K562 (cell line): Measurements from ENCODE around the gene GATA1. TPM values are rescaled to one million over a fixed set of nuclear protein-coding genes. Genes with fewer than 3 reads are reported as not detected.

Experiments
- CCAR2 ChIP-seq: fragments of 200-400 bp; formaldehyde crosslinking; IDR thresholded peaks from 2 replicates; pipeline ENCODE4 v1.6.1; 2017; ENCODE audit warnings: mild to moderate bottlenecking, low read depth, low read length
- ESRRA ChIP-seq: fragments of 450-650 bp; IDR thresholded peaks from 2 replicates; pipeline ENCODE4 v1.6.1; 2014; ENCODE audit warnings: low read depth, mild to moderate bottlenecking, moderate library complexity, borderline replicate concordance
- FOSL1 ChIP-seq: fragments of 200-800 bp; sonication (Bioruptor generic); conservative IDR thresholded peaks from 2 replicates; pipeline ENCODE4 v1.6.1; 2016; ENCODE audit warnings: missing genetic modification characterization, missing compliant biosample characterization
- HCFC1 ChIP-seq: IDR thresholded peaks from 2 replicates; pipeline ENCODE4 v1.6.1; 2012; ENCODE audit warnings: low read depth, low read length, improper control_type of control experiment
- HDAC1 ChIP-seq, 2 experiments: fragments of 450-650 bp; IDR thresholded peaks; 2 replicates each; pipeline ENCODE4 v1.6.1; 2016 to 2017; ENCODE audit warnings: inconsistent platforms in 1 of 2, mild to moderate bottlenecking in 1 of 2, moderate library complexity in 1 of 2
- MAZ ChIP-seq, 2 experiments: fragments of 450-650 bp in 1 of 2; sonication (generic) in 1 of 2; formaldehyde crosslinking; IDR thresholded peaks in 1 of 2; conservative IDR thresholded peaks in 1 of 2; 2 replicates each; pipeline versions ENCODE4 v1.4.0 to v1.5.0; 2020; ENCODE audit warnings: mild to moderate bottlenecking in 1 of 2, missing genetic modification reagents in 1 of 2
- MTA2 ChIP-seq: fragments of 450-650 bp; IDR thresholded peaks from 2 replicates; pipeline ENCODE4 v1.6.1; 2016; ENCODE audit warnings: low read depth
- MTA3 ChIP-seq: fragments of 450-650 bp; formaldehyde crosslinking; IDR thresholded peaks from 2 replicates; pipeline ENCODE4 v1.6.1; 2017; ENCODE audit warnings: mild to moderate bottlenecking, borderline replicate concordance
- NONO ChIP-seq, 2 experiments: fragments of 200-400 bp in 1 of 2; fragments of 450-650 bp in 1 of 2; formaldehyde crosslinking in 1 of 2; IDR thresholded peaks; 2 replicates each; pipeline ENCODE4 v1.6.1; 2017; ENCODE audit warnings: low read depth in 2 of 2, mild to moderate bottlenecking in 2 of 2, moderate library complexity in 2 of 2, low read length in 1 of 2
- PTBP1 ChIP-seq: fragments of 200-400 bp; formaldehyde crosslinking; IDR thresholded peaks from 2 replicates; pipeline ENCODE4 v1.6.1; 2017; ENCODE audit warnings: low read depth, low read length
- RNF2 ChIP-seq: sonication (generic); IDR thresholded peaks from 2 replicates; pipeline ENCODE4 v1.6.1; 2016
- SMARCC2 ChIP-seq: fragments of 450-650 bp; IDR thresholded peaks from 2 replicates; pipeline ENCODE4 v1.6.1; 2017; ENCODE audit warnings: antibody characterized with exemption, moderate library complexity, mild to moderate bottlenecking, low read depth
- STAT5A ChIP-seq: IDR thresholded peaks from 2 replicates; pipeline ENCODE4 v1.6.1; 2012; ENCODE audit warnings: low read length, inconsistent platforms, borderline replicate concordance
- ZEB2 ChIP-seq: fragments of 450-650 bp; IDR thresholded peaks from 2 replicates; pipeline ENCODE4 v1.6.1; 2016
- ZNF134 ChIP-seq: fragments of 250-450 bp; sonication (Bioruptor Pico); conservative IDR thresholded peaks from 2 replicates; pipeline ENCODE4 v1.4.0; 2020
- ZNF589 ChIP-seq: fragments of 200-800 bp; sonication (Bioruptor generic); IDR thresholded peaks from 2 replicates; pipeline ENCODE4 v1.6.1; 2016; ENCODE audit warnings: low read depth, missing genetic modification characterization, missing compliant biosample characterization
- polyA plus RNA-seq, 8 experiments: library from polyadenylated mRNA; depleted of rRNA in 4 of 8; stranded (reverse) in 5 of 8; unstranded in 3 of 8; fragments of >200 nt; fragmentation: Nextera tagmentation in 2 of 8; fragmentation: Illumina TruSeq in 1 of 8; extraction: Ambion mirVana in 2 of 8; extraction: Trizol in 1 of 8; gene quantifications; 2 replicates each; pipeline versions ENCODE4 v1.2.1 to v1.2.3, GENCODE V29; 2011 to 2014; ENCODE audit warnings: inconsistent platforms in 1 of 8, missing spikeins in 1 of 8
- total RNA-seq, 7 experiments: library from RNA; depleted of rRNA in 6 of 7; stranded (reverse); fragments of >200 nt in 6 of 7; fragmentation: Illumina TruSeq in 2 of 7; extraction: Trizol in 2 of 7; gene quantifications; 2 replicates each; pipeline versions ENCODE4 v1.2.1 to v1.2.3, GENCODE V29; 2011 to 2021; ENCODE audit warnings: low replicate concordance in 1 of 7
- TF ChIP-seq, protein P1 (sequence below): fragments of 450-650 bp; IDR thresholded peaks from one replicate; pipeline ENCODE4 v1.6.1; 2018; ENCODE audit warnings: mild to moderate bottlenecking, moderate library complexity; ENCODE audit not compliant: partially characterized antibody
- TF ChIP-seq, protein P2 (sequence below), 3 experiments: fragments of 200-800 bp in 1 of 3; fragments of 250-450 bp in 1 of 3; fragments of 450-650 bp in 1 of 3; sonication (Bioruptor Pico) in 1 of 3; sonication (Bioruptor generic) in 1 of 3; formaldehyde crosslinking in 1 of 3; IDR thresholded peaks; 2 replicates each; pipeline versions ENCODE4 v1.6.1 to v1.8.0; 2016 to 2022; ENCODE audit warnings: mild to moderate bottlenecking in 2 of 3, missing genetic modification characterization in 2 of 3, missing compliant biosample characterization in 1 of 3, moderate library complexity in 1 of 3
- TF ChIP-seq, protein P3 (sequence below), 2 experiments: fragments of 200-800 bp in 1 of 2; sonication (Bioruptor generic) in 1 of 2; sonication (generic) in 1 of 2; formaldehyde crosslinking in 1 of 2; IDR thresholded peaks in 1 of 2; conservative IDR thresholded peaks in 1 of 2; 2 replicates each; pipeline versions ENCODE4 v1.5.0 to v1.6.1; 2016 to 2020; ENCODE audit warnings: missing compliant biosample characterization in 1 of 2, missing genetic modification characterization in 1 of 2, missing genetic modification reagents in 1 of 2

The GATA1 gene
- total and polyA plus RNA-seq, 9 of the 15 experiments (the other 6 are each of a cell fraction or from before 2014, with no cell fraction given) = 11.9 to 291 (median 116) TPM

DNA sequence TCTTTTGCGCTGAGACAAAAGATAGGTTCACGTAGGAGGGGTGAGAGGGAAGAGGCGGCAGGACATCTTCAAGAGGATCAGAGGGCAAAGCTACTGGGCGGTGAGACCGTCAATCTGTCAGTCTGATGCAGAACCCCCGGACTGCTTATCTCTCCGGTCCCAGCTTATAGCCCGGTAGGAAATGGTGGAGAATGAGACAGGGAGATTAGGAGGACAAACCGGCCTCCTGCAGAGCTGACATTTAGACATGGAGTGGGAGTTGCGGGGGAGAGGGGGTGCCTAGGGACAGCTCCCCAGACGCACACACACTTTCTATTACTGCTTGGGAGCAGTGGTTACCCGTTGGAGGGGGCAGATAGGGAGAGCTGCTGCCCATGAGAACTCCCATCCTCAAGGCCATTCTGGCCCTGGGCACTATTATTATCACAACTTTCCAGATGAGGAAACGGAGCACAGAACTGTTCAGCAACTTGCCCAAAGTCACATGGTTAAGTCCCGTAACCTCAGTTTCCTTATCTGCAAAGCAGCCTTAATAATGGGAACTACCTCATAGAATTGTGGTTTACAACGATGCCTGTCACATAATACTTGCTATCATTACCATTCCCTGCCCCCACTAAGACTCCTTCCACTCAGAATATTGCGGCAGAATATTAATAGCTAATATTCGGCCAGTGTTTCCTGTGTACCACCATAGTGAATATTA, 14.3 kb downstream of the GATA1 start (continued):
- TF ChIP-seq RNF2 = peak; percentile 99
- TF ChIP-seq, protein P1, sequence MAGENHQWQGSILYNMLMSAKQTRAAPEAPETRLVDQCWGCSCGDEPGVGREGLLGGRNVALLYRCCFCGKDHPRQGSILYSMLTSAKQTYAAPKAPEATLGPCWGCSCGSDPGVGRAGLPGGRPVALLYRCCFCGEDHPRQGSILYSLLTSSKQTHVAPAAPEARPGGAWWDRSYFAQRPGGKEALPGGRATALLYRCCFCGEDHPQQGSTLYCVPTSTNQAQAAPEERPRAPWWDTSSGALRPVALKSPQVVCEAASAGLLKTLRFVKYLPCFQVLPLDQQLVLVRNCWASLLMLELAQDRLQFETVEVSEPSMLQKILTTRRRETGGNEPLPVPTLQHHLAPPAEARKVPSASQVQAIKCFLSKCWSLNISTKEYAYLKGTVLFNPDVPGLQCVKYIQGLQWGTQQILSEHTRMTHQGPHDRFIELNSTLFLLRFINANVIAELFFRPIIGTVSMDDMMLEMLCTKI = no peak
- TF ChIP-seq ESRRA = peak; percentile 56; the same call in 1 of the 2 replicates
- TF ChIP-seq STAT5A = peak; percentile 95
- peak; percentile 41 to 83; a peak in 3 of 4 replicates for TF ChIP-seq MAZ (CRISPR knock-in tag; conservative IDR thresholded peaks at IDR 0.05 in 1 of 2, IDR thresholded peaks at IDR 0.05 in 1 of 2)
- 0 out of 2 replicates have a peak, but pooled peaks have one; percentile 23 for TF ChIP-seq HCFC1
- TF ChIP-seq HDAC1 (IDR thresholded peaks at IDR 0.05) = peak in 1 of 2 experiments; percentile 91; a peak in 2 of 4 replicates
- TF ChIP-seq PTBP1 = peak; percentile 35; the same call in 1 of the 2 replicates
- peak; percentile 96; the same call in 1 of the 2 replicates for TF ChIP-seq ZNF589 (CRISPR knock-in tag)
- TF ChIP-seq FOSL1 (tag) = peak; percentile 56
- TF ChIP-seq MTA3 = peak; percentile 50
- TF ChIP-seq ZEB2 = peak; percentile 80
- peak; percentile 91 for TF ChIP-seq SMARCC2
- TF ChIP-seq CCAR2 = 0 out of 2 replicates have a peak, but pooled peaks have one; percentile 45
- TF ChIP-seq, protein P2, sequence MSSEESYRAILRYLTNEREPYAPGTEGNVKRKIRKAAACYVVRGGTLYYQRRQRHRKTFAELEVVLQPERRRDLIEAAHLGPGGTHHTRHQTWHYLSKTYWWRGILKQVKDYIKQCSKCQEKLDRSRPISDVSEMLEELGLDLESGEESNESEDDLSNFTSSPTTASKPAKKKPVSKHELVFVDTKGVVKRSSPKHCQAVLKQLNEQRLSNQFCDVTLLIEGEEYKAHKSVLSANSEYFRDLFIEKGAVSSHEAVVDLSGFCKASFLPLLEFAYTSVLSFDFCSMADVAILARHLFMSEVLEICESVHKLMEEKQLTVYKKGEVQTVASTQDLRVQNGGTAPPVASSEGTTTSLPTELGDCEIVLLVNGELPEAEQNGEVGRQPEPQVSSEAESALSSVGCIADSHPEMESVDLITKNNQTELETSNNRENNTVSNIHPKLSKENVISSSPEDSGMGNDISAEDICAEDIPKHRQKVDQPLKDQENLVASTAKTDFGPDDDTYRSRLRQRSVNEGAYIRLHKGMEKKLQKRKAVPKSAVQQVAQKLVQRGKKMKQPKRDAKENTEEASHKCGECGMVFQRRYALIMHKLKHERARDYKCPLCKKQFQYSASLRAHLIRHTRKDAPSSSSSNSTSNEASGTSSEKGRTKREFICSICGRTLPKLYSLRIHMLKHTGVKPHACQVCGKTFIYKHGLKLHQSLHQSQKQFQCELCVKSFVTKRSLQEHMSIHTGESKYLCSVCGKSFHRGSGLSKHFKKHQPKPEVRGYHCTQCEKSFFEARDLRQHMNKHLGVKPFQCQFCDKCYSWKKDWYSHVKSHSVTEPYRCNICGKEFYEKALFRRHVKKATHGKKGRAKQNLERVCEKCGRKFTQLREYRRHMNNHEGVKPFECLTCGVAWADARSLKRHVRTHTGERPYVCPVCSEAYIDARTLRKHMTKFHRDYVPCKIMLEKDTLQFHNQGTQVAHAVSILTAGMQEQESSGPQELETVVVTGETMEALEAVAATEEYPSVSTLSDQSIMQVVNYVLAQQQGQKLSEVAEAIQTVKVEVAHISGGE (CRISPR knock-in tag; IDR thresholded peaks at IDR 0.05) = peak in 1 of 3 experiments; percentile 75; a peak in 2 of 6 replicates
- TF ChIP-seq ZNF134 (CRISPR knock-in tag) = no peak
- TF ChIP-seq MTA2 = peak; percentile 96
- no peak for TF ChIP-seq NONO (IDR thresholded peaks at IDR 0.05; ENCODE audit: low read depth in 2 of 2, low read length in 1 of 2)
- TF ChIP-seq, protein P3, sequence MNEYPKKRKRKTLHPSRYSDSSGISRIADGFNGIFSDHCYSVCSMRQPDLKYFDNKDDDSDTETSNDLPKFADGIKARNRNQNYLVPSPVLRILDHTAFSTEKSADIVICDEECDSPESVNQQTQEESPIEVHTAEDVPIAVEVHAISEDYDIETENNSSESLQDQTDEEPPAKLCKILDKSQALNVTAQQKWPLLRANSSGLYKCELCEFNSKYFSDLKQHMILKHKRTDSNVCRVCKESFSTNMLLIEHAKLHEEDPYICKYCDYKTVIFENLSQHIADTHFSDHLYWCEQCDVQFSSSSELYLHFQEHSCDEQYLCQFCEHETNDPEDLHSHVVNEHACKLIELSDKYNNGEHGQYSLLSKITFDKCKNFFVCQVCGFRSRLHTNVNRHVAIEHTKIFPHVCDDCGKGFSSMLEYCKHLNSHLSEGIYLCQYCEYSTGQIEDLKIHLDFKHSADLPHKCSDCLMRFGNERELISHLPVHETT (CRISPR knock-in tag; conservative IDR thresholded peaks at IDR 0.05 in 1 of 2, IDR thresholded peaks at IDR 0.05 in 1 of 2) = peak in 1 of 2 experiments; percentile 97; a peak in 2 of 4 replicates
